ELR (cell line): Measurements from ENCODE around the gene NTN1.

Experiments used
- DNase-seq: peaks from one replicate; pipeline ENCODE4 v3.0.0-alpha.2; 2015; ENCODE audit warnings: low read depth

Gene NTN1

GRCh38 chr17:9006175-9006767, 15.0 kb upstream of the NTN1 start:
- DNase-seq: no peak

- no peak for DNase-seq
Measured at GRCh38 chr17:9007052-9007714, 14.1 kb upstream of the NTN1 start.

- DNase-seq: no peak
Measured at GRCh38 chr17:9009096-9009495, 12.2 kb upstream of the NTN1 start.

- no peak for DNase-seq
Measured at GRCh38 chr17:9009737-9010136, 11.6 kb upstream of the NTN1 start.

- DNase-seq: no peak
Measured at GRCh38 chr17:9011001-9011400, 10.3 kb upstream of the NTN1 start.

- DNase-seq: no peak
Measured at GRCh38 chr17:9016941-9017552, 4.3 kb upstream of the NTN1 start.

GRCh38 chr17:9018726-9019125, 2.6 kb upstream of the NTN1 start:
- no peak for DNase-seq

- DNase-seq: no peak
Measured at GRCh38 chr17:9020096-9020823, 1.1 kb upstream of the NTN1 start.

GRCh38 chr17:9020824-9021157, 519 bp upstream of the NTN1 start:
- no peak for DNase-seq

- DNase-seq: peak; percentile 16
Measured at GRCh38 chr17:9021992-9022572, 772 bp downstream of the NTN1 start.

- DNase-seq: no peak
Measured at GRCh38 chr17:9022573-9023391, 1.5 kb downstream of the NTN1 start.

GRCh38 chr17:9023392-9024218, 2.3 kb downstream of the NTN1 start:
- DNase-seq: no peak

- DNase-seq: no peak
Measured at GRCh38 chr17:9024497-9024896, 3.2 kb downstream of the NTN1 start.

- DNase-seq: no peak
Measured at GRCh38 chr17:9026741-9027140, 5.4 kb downstream of the NTN1 start.

- no peak for DNase-seq
Measured at GRCh38 chr17:9028202-9028987, 7.1 kb downstream of the NTN1 start.

- no peak for DNase-seq
Measured at GRCh38 chr17:9028988-9029570, 7.8 kb downstream of the NTN1 start.

GRCh38 chr17:9032151-9032550, 10.8 kb downstream of the NTN1 start:
- DNase-seq: no peak

- no peak for DNase-seq
Measured at GRCh38 chr17:9032583-9032982, 11.3 kb downstream of the NTN1 start.

GRCh38 chr17:9035249-9035648, 13.9 kb downstream of the NTN1 start:
- no peak for DNase-seq

- no peak for DNase-seq
Measured at GRCh38 chr17:9036336-9036735, 15.0 kb downstream of the NTN1 start.
